HG02852 (cell line): ENCODE measurements around the gene HLA-F.

Source experiments
- ATAC-seq: cut with Tn5 transposase; IDR thresholded peaks from one replicate; pipeline ENCODE4 v1.9.1; 2021; ENCODE audit warnings: mild to moderate bottlenecking, moderate library complexity; ENCODE audit not compliant: unreplicated experiment

Gene HLA-F

GRCh38 chr6:29723666-29724588, 693 bp downstream of the HLA-F start:
- peak; percentile 48 for ATAC-seq

- ATAC-seq = no peak
Observed at GRCh38 chr6:29724937-29725869, 2.0 kb downstream of the HLA-F start.

GRCh38 chr6:29726001-29726400, 2.8 kb downstream of the HLA-F start:
- ATAC-seq = no peak

GRCh38 chr6:29726571-29727194, 3.4 kb downstream of the HLA-F start:
- no peak for ATAC-seq

GRCh38 chr6:29727637-29728036, 4.4 kb downstream of the HLA-F start:
- no peak for ATAC-seq

GRCh38 chr6:29728173-29728874, 5.1 kb downstream of the HLA-F start:
- no peak for ATAC-seq

GRCh38 chr6:29728875-29729270, 5.6 kb downstream of the HLA-F start:
- no peak for ATAC-seq

GRCh38 chr6:29729774-29730328, 6.6 kb downstream of the HLA-F start:
- no peak for ATAC-seq

- no peak for ATAC-seq
Observed at GRCh38 chr6:29730575-29731126, 7.4 kb downstream of the HLA-F start.

- ATAC-seq = no peak
Observed at GRCh38 chr6:29731281-29731680, 8.0 kb downstream of the HLA-F start.

GRCh38 chr6:29733057-29733456, 9.8 kb downstream of the HLA-F start:
- ATAC-seq = no peak

GRCh38 chr6:29734046-29735018, 11.1 kb downstream of the HLA-F start:
- ATAC-seq = no peak

GRCh38 chr6:29736563-29736962, 13.3 kb downstream of the HLA-F start:
- ATAC-seq = no peak

- no peak for ATAC-seq
Observed at GRCh38 chr6:29737707-29738630, 14.7 kb downstream of the HLA-F start.

- no peak for ATAC-seq
Observed at GRCh38 chr6:29739136-29739881, 16.1 kb downstream of the HLA-F start.

GRCh38 chr6:29739882-29740261, 16.6 kb downstream of the HLA-F start:
- no peak for ATAC-seq

GRCh38 chr6:29741592-29741991, 18.4 kb downstream of the HLA-F start:
- ATAC-seq = no peak
